ENCODE data around the gene TBC1D9. TPM values are rescaled to one million over a fixed set of nuclear protein-coding genes. Genes with fewer than 3 reads are reported as not detected.

TBC1D9 gene
- total and polyA plus RNA-seq, 10 of the 15 experiments (the other 5 are each of a cell fraction or from before 2014, with no cell fraction given) = 0.87 to 14.9 (median 7.1) TPM

- TF ChIP-seq ZNF592 (IDR thresholded peaks at IDR 0.05) = no peak
These were observed 122.2 kb downstream of the TBC1D9 start (continued) for GRCh38 chr4:140633951-140634350.

DNA sequence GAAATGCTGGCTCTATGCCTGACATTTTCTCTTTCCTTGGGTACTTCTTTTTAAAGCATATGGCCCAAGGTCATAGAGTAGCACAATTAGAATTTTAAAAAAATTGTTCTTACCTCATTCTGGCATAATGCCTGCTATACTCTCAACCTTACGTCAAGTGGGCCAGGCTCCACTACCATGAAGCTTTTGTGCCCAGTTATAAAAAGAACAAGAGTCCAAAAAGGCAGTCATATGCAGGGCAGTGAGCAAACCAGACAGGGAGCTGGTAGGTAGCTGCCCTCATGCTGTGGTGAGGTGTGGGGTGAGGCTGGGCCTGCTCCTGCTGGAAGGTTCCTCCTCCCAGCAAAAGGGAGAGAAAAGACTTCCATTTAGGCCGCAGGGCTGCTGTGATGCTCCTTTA lies 123.1 kb downstream of the TBC1D9 start:
- H3K27ac ChIP-seq (ENCODE audit: control insufficient read depth, insufficient read depth) = no peak overlapping the region
- ChIA-PET RAD21 (ENCODE audit: unreplicated experiment) (no interaction called here), SMC1A (ENCODE audit: uncharacterized antibody, unreplicated experiment) (no interaction called here), CTCF (no interaction called here), POLR2A (no interaction called here)
- 77% methylated on average over 2 of the region's 2 CpGs for WGBS (ENCODE audit: insufficient coverage, insufficient replicate concordance, low lambda C conversion rate, missing lambda C conversion rate)
- no peaks in the 10 kb centered on the region for H4K20me1 ChIP-seq (ENCODE audit: control insufficient read depth, insufficient read depth)
- H3K9ac ChIP-seq (ENCODE audit: control insufficient read depth, insufficient read depth, low read length) = no peak overlapping the region
- no TSS peak for BruUV-seq (replicated peaks)
- no peak overlapping the region for H3K4me2 ChIP-seq (ENCODE audit: control insufficient read depth, insufficient read depth)
- no peaks in the 10 kb centered on the region for H3K36me3 ChIP-seq (ENCODE audit: control insufficient read depth in 2 of 2, insufficient read depth in 2 of 2, low read length in 1 of 2)
- DNase-seq (ENCODE audit: low read depth, low spot score) (no peak), ATAC-seq (no peak), FAIRE-seq (no peak)
- intact Hi-C loops (cut with micrococcal nuclease; ENCODE audit: unreplicated experiment) = no loop called here
- H3K27me3 ChIP-seq (replicated peaks in 1 of 2; ENCODE audit: control insufficient read depth in 2 of 2, insufficient read depth in 2 of 2, low read length in 1 of 2) = no peaks in the 10 kb centered on the region
- H3K9me3 ChIP-seq (replicated peaks; ENCODE audit: control insufficient read depth, insufficient read depth, low read length) = no peaks in the 10 kb centered on the region
- in situ Hi-C loops (cut with MboI) = no loop called here
- no peaks in the 10 kb centered on the region for H3K79me2 ChIP-seq (ENCODE audit: control insufficient read depth, insufficient read depth, low read length)
- no peaks in the 10 kb centered on the region for H3K4me1 ChIP-seq (ENCODE audit: control insufficient read depth, insufficient read depth, low read length)
- no peak overlapping the region for H3K4me3 ChIP-seq
- H2AFZ ChIP-seq (ENCODE audit: control insufficient read depth, low read depth, low read length) = no peak overlapping the region
- TF ChIP-seq BCLAF1 (IDR thresholded peaks at IDR 0.05) (no peak), MEF2A (IDR thresholded peaks at IDR 0.05; ENCODE audit: insufficient read depth, low read depth, low read length) (no peak), NFYB (IDR thresholded peaks at IDR 0.05; ENCODE audit: insufficient read depth, low read depth, low read length) (no peak), NR2C1 (IDR thresholded peaks at IDR 0.05) (no peak), NR2F1 (conservative IDR thresholded peaks at IDR 0.05) (no peak), TCF12 (IDR thresholded peaks at IDR 0.05; ENCODE audit: low read depth, low read length) (no peak), NFXL1 (IDR thresholded peaks at IDR 0.05; ENCODE audit: borderline replicate concordance) (no peak), MYC (IDR thresholded peaks at IDR 0.05; ENCODE audit: insufficient read depth, insufficient read length, insufficient replicate concordance, low read length, severe bottlenecking) (no peak), EED (IDR thresholded peaks at IDR 0.05; ENCODE audit: low read depth) (no peak)
- TF ChIP-seq, protein P1, sequence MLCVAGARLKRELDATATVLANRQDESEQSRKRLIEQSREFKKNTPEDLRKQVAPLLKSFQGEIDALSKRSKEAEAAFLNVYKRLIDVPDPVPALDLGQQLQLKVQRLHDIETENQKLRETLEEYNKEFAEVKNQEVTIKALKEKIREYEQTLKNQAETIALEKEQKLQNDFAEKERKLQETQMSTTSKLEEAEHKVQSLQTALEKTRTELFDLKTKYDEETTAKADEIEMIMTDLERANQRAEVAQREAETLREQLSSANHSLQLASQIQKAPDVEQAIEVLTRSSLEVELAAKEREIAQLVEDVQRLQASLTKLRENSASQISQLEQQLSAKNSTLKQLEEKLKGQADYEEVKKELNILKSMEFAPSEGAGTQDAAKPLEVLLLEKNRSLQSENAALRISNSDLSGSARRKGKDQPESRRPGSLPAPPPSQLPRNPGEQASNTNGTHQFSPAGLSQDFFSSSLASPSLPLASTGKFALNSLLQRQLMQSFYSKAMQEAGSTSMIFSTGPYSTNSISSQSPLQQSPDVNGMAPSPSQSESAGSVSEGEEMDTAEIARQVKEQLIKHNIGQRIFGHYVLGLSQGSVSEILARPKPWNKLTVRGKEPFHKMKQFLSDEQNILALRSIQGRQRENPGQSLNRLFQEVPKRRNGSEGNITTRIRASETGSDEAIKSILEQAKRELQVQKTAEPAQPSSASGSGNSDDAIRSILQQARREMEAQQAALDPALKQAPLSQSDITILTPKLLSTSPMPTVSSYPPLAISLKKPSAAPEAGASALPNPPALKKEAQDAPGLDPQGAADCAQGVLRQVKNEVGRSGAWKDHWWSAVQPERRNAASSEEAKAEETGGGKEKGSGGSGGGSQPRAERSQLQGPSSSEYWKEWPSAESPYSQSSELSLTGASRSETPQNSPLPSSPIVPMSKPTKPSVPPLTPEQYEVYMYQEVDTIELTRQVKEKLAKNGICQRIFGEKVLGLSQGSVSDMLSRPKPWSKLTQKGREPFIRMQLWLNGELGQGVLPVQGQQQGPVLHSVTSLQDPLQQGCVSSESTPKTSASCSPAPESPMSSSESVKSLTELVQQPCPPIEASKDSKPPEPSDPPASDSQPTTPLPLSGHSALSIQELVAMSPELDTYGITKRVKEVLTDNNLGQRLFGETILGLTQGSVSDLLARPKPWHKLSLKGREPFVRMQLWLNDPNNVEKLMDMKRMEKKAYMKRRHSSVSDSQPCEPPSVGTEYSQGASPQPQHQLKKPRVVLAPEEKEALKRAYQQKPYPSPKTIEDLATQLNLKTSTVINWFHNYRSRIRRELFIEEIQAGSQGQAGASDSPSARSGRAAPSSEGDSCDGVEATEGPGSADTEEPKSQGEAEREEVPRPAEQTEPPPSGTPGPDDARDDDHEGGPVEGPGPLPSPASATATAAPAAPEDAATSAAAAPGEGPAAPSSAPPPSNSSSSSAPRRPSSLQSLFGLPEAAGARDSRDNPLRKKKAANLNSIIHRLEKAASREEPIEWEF (IDR thresholded peaks at IDR 0.05; ENCODE audit: insufficient replicate concordance, low read depth, low read length) = no peak
